Parathyroid adenoma (tissue), 2 donors: ENCODE results near the gene MALRD1.

Experiments used
- H2AFZ ChIP-seq: fragments of 300-600 bp; sonication (generic); one replicate; pipeline ENCODE4 v1.7.0; 2017; ENCODE audit warnings: antibody characterized with exemption, mild to moderate bottlenecking
- H3K27ac ChIP-seq: fragments of 300-600 bp; sonication (generic); one replicate; pipeline ENCODE4 v1.7.0; 2017
- H3K27me3 ChIP-seq: fragments of 300-600 bp; sonication (generic); one replicate; pipeline ENCODE4 v1.7.0; 2017; ENCODE audit warnings: low read length; ENCODE audit not compliant: control insufficient read depth, insufficient read depth
- H3K36me3 ChIP-seq: fragments of 300-600 bp; sonication (generic); one replicate; pipeline ENCODE4 v1.7.0; 2017; ENCODE audit warnings: low read length; ENCODE audit not compliant: control insufficient read depth, insufficient read depth
- H3K4me1 ChIP-seq: fragments of 300-600 bp; sonication (generic); one replicate; pipeline ENCODE4 v1.7.0; 2017; ENCODE audit warnings: control low read depth
- H3K4me2 ChIP-seq: fragments of 300-600 bp; sonication (generic); one replicate; pipeline ENCODE4 v1.7.0; 2017; ENCODE audit warnings: low read length
- H3K4me3 ChIP-seq: fragments of 300-600 bp; sonication (generic); one replicate; pipeline ENCODE4 v1.7.0; 2017; ENCODE audit warnings: low read depth, low read length
- H3K79me2 ChIP-seq: fragments of 300-600 bp; sonication (generic); one replicate; pipeline ENCODE4 v1.7.0; 2017; ENCODE audit warnings: control low read depth
- H3K9ac ChIP-seq: fragments of 300-600 bp; sonication (generic); one replicate; pipeline ENCODE4 v1.7.0; 2017; ENCODE audit warnings: mild to moderate bottlenecking
- H3K9me3 ChIP-seq: fragments of 300-600 bp; sonication (generic); one replicate; pipeline ENCODE4 v1.7.0; 2017; ENCODE audit warnings: low read length; ENCODE audit not compliant: control insufficient read depth
- TF ChIP-seq, protein P1 (sequence below): fragments of 300-600 bp; sonication (generic); IDR thresholded peaks from one replicate; pipeline ENCODE4 v1.7.0; 2017; ENCODE audit warnings: antibody characterized with exemption, mild to moderate bottlenecking
- donor health status: primary hyperparathyroidism.

The MALRD1 gene

DNA sequence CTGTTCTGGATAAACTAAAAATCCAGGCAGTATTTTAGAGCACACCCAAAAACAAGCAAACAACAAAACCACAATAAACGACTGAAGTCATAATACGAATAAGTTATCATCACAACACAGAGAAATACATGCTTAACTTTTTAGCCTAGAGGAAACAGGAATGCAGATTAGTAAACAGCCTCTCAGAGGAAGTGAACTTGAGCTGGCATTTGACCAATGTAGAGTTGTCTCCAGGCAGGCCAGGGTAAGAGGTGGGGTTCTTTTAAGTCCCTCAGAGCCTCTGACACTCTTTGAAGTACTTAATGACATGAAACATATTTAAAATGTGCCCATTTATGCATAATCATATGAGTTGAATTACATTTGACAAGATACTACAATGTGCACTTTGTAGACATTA, 724.4 kb downstream of the MALRD1 start:
- Histone ChIP-seq H3K4me1 (no peaks in the 10 kb centered on the region), H3K79me2 (no peaks in the 10 kb centered on the region), H3K4me3 (no peak overlapping the region), H3K36me3 (no peaks in the 10 kb centered on the region), H3K9ac (no peak overlapping the region), H2AFZ (no peak overlapping the region), H3K27ac (no peak overlapping the region), H3K4me2 (no peak overlapping the region), H3K9me3 (no peaks in the 10 kb centered on the region), H3K27me3 (no peaks in the 10 kb centered on the region)
- TF ChIP-seq, protein P1, sequence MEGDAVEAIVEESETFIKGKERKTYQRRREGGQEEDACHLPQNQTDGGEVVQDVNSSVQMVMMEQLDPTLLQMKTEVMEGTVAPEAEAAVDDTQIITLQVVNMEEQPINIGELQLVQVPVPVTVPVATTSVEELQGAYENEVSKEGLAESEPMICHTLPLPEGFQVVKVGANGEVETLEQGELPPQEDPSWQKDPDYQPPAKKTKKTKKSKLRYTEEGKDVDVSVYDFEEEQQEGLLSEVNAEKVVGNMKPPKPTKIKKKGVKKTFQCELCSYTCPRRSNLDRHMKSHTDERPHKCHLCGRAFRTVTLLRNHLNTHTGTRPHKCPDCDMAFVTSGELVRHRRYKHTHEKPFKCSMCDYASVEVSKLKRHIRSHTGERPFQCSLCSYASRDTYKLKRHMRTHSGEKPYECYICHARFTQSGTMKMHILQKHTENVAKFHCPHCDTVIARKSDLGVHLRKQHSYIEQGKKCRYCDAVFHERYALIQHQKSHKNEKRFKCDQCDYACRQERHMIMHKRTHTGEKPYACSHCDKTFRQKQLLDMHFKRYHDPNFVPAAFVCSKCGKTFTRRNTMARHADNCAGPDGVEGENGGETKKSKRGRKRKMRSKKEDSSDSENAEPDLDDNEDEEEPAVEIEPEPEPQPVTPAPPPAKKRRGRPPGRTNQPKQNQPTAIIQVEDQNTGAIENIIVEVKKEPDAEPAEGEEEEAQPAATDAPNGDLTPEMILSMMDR, result no peak

DNA sequence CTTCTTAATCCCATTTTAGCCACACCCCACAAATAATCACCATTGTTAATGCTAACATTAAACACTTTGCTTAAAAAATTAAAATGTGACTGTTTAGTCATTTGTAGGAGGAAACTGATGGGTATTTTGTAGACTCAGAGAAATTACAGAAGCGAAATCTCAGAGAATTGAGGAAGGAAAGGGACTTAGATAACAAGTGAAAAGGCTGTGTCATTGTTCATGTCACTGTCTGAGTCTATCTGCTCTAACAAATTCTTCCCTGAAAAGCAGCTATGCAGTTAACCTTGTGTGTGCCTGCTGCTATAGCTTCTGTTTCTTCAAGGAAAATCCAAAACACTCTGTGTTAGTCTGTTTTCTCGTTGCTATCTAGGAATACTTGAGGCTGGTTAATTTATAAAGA, 726.7 kb downstream of the MALRD1 start:
- H3K4me3 ChIP-seq, result no peak overlapping the region
- no peak overlapping the region for H3K4me2 ChIP-seq
- H3K9ac ChIP-seq, result no peak overlapping the region
- no peaks in the 10 kb centered on the region for H3K79me2 ChIP-seq
- TF ChIP-seq, protein P1, result no peak
- no peak overlapping the region for H3K27ac ChIP-seq
- H3K4me1 ChIP-seq, result no peaks in the 10 kb centered on the region
- H2AFZ ChIP-seq, result no peak overlapping the region
- no peaks in the 10 kb centered on the region for H3K9me3 ChIP-seq
- H3K27me3 ChIP-seq, result no peaks in the 10 kb centered on the region
- H3K36me3 ChIP-seq, result no peaks in the 10 kb centered on the region

DNA sequence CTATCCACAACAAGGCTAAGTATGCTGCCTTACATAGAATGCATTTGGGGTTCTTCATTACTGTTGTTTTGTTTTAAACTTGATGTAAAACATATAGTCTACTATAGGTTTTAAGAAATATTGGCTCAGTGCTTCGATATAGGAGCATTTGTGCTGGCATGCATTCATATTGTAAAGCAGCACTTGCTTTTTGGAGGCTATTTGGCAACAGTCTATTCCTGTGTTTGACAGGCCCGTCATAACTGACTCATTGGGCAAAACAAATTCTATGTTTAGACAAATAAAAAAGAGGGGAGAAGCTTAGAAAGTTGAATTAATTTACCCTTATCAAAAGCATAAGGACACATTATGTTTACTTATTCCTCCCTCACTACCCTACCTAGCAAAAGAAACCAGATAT, 729.2 kb downstream of the MALRD1 start:
- Histone ChIP-seq H3K9me3 (no peaks in the 10 kb centered on the region), H3K4me2 (no peak overlapping the region), H3K27me3 (no peaks in the 10 kb centered on the region), H3K27ac (no peak overlapping the region), H3K4me3 (no peak overlapping the region), H3K9ac (no peak overlapping the region), H3K79me2 (no peaks in the 10 kb centered on the region), H3K4me1 (no peaks in the 10 kb centered on the region), H3K36me3 (no peaks in the 10 kb centered on the region), H2AFZ (no peak overlapping the region)
- TF ChIP-seq, protein P1, result no peak

DNA sequence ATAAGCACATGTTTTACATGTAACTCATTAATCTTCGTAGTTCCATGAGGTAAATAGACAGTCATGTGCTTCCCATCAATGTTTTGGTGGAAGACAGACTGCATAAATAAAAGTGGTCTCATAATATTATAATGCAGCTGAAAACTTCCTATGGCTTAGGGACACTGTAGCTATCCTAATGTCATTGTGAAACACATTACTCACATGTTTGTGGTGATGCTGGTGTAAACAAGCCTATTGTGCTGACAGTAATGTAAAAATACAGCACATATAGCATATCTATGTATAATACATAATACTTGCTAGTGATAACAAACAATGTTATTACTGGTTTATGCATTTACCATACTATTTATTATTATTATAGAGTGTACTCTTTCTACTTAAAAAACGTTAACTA, 730.4 kb downstream of the MALRD1 start:
- H3K27me3 ChIP-seq, result no peaks in the 10 kb centered on the region
- no peak overlapping the region for H3K4me3 ChIP-seq
- H3K36me3 ChIP-seq, result no peaks in the 10 kb centered on the region
- H3K79me2 ChIP-seq, result no peaks in the 10 kb centered on the region
- no peak overlapping the region for H2AFZ ChIP-seq
- no peak overlapping the region for H3K4me2 ChIP-seq
- TF ChIP-seq, protein P1, result no peak
- no peaks in the 10 kb centered on the region for H3K4me1 ChIP-seq
- H3K27ac ChIP-seq, result no peak overlapping the region
- H3K9me3 ChIP-seq, result no peaks in the 10 kb centered on the region
- no peak overlapping the region for H3K9ac ChIP-seq

DNA sequence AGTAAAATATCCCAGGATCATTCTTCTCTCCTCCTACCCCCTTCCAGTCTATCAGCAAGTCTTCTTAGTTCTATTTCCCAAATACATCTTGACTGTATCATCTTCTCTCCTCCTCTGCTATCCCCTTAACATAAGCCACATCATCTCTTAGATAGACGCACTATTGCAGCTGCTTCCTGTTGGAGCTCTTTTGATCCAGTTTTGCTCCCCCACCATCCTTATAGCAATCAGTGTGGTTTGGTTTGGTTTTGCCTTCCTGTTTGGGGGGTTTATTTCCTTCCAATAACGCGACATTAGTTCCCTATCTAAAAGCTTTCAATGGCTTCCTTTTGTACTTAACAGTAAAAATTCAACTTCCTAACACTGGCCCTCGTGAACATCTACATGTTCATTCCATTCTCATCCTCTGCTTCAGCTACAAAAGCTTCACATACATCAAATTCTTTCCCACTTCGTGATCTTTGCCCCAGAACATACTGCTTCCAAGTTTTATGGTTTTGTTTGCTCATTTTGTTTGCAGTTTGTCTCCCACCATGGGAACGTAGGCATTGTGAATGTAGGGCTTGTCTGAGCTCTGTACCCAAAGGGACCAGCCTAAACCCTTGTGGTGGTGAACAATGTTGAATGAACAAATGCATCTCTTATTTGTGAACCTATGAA, 734.0 kb downstream of the MALRD1 start:
- Histone ChIP-seq H3K79me2 (no peaks in the 10 kb centered on the region), H3K9ac (no peak overlapping the region), H3K4me2 (no peak overlapping the region), H2AFZ (no peak overlapping the region), H3K36me3 (no peaks in the 10 kb centered on the region), H3K4me3 (no peak overlapping the region), H3K9me3 (no peaks in the 10 kb centered on the region), H3K27me3 (no peaks in the 10 kb centered on the region), H3K4me1 (no peaks in the 10 kb centered on the region), H3K27ac (no peak overlapping the region)
- TF ChIP-seq, protein P1, result no peak
